Measurements from ENCODE around the gene NUCKS1.

Gene NUCKS1

DNA sequence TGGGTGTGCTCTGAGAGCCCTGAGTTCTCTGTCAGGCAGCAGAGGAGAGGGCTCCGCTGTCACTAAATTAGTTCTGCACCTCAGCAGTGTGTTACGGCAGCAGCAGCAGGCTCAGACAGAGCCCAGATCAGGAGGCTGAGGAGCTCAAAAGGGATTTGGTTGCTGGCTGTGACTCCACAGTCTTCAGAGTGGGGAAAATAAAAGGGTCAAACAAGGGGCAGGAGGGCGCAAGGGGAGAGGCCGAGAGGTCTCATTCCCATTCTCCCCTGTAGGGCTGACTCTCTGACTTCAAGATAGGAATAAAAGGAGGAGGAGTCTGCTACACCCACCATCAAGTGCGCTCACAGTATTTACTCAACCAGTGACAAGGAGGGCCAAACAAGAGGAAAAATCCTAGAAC is 60.5 kb downstream of the NUCKS1 start:
- no peak overlapping the region for H3K27ac ChIP-seq (ENCODE audit: low read length)

DNA sequence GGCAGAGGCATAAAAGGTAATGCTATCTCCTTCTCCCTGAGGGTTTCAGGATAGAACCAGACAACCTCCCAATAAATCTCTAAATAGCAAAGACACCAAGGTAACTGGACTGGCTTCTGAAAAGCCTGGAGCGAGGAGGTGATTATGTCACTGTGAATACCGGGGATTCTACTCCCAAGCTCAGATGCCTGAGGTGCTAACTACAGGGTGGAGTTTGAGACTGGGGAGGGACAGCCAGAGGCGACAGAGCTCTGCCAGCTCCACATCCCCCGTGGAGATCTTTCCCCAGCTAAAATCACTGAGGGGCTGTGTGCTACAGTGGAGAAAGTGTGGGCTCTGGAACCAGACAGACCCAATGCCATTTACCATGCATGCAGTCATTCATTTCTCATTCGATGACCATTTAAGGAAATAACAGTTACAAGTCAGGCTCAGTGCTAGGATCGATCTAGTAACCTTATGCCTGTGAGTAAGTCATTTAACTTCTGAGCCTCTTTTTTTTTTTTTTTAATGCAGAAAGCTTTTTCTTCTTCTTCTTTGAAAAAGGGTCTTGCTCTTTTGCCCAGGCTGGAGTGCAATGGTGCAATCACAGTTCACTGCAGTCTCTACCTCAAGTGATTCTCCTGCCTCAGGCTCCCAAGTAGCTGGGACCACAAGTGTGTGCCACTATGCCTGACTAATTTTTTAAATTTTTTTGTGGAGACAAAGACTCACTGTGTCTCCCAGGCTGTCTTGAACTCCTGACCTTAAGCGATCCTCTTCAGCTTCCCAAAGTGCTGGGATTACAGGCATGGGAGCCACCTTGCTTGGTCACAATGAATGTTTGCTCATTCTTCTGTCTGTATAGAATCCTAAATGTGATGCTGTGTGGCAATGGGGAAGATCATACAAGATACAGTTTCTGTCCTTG is 61.6 kb downstream of the NUCKS1 start:
- Histone ChIP-seq H3K4me1 (ENCODE audit: control insufficient read depth, low read depth, low read length) (peaks cover 19% of the 10 kb centered on the region), H3K27ac (ENCODE audit: low read length) (no peak overlapping the region), H3K27me3 (ENCODE audit: control insufficient read depth, insufficient read depth, low read length) (no peaks in the 10 kb centered on the region), H3K4me3 (ENCODE audit: low read length) (no peak overlapping the region), H3K9me3 (ENCODE audit: control insufficient read depth, low read depth, low read length) (no peaks in the 10 kb centered on the region), H3K9ac (ENCODE audit: low read length) (no peak overlapping the region), H3K36me3 (ENCODE audit: control insufficient read depth, low read depth, low read length) (no peaks in the 10 kb centered on the region)

More for the DNA sequence above, 60.5 kb downstream of the NUCKS1 start:
- Histone ChIP-seq H3K36me3 (ENCODE audit: control insufficient read depth, low read depth, low read length) (no peaks in the 10 kb centered on the region), H3K4me3 (ENCODE audit: low read length) (no peak overlapping the region), H3K4me1 (ENCODE audit: control insufficient read depth, low read depth, low read length) (peaks cover 28% of the 10 kb centered on the region), H3K9me3 (ENCODE audit: control insufficient read depth, low read depth, low read length) (no peaks in the 10 kb centered on the region), H3K27me3 (ENCODE audit: control insufficient read depth, insufficient read depth, low read length) (no peaks in the 10 kb centered on the region), H3K9ac (ENCODE audit: low read length) (no peak overlapping the region)

DNA sequence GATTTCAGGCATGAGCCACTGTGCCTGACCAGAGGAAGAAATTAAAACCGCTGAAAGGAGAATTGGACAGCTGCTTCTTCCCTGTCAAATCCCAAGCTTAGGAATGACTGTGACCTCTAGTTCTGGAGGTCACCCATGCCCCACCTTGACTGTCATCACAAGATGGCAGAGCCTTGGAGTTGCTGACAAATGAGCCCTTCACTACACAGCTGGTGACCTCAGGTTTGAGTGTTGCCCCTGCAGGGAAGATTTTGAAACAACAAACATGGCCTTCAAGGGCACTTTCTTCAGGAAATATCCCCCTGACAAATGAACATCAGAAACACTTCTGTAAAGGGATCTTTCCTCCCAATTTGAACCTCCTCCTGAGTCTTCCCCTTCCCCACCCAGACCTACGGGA is 62.7 kb downstream of the NUCKS1 start:
- Histone ChIP-seq H3K27ac (ENCODE audit: low read length) (no peak overlapping the region), H3K4me3 (ENCODE audit: low read length) (no peak overlapping the region), H3K36me3 (ENCODE audit: control insufficient read depth, low read depth, low read length) (no peaks in the 10 kb centered on the region), H3K9ac (ENCODE audit: low read length) (no peak overlapping the region), H3K9me3 (ENCODE audit: control insufficient read depth, low read depth, low read length) (no peaks in the 10 kb centered on the region), H3K27me3 (ENCODE audit: control insufficient read depth, insufficient read depth, low read length) (no peaks in the 10 kb centered on the region), H3K4me1 (ENCODE audit: control insufficient read depth, low read depth, low read length) (peaks cover 15% of the 10 kb centered on the region)

DNA sequence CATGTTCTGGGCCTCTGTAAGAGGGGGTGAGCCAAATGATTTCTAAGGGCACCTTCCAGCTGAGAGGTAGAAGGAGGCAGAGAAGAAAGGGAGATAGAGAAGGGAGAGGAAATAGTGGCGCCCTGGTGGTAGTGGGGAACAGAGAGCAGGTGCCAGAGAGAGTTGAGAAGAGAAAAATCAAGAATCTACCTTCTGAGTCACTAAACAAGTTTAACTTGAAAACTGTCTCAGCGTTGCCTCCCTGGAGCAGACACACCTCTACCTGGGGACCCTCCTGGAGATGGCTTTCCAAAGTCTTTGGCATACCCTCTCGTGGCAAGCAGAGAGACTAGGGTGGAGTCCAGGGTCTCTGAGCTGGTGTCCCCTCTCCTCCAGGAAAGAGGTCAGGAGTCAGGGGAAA is 68.6 kb downstream of the NUCKS1 start:
- Histone ChIP-seq H3K36me3 (ENCODE audit: control insufficient read depth, low read depth, low read length) (no peaks in the 10 kb centered on the region), H3K4me3 (ENCODE audit: low read length) (no peak overlapping the region), H3K4me1 (ENCODE audit: control insufficient read depth, low read depth, low read length) (peaks cover 16% of the 10 kb centered on the region), H3K27ac (ENCODE audit: low read length) (no peak overlapping the region), H3K9ac (ENCODE audit: low read length) (no peak overlapping the region), H3K27me3 (ENCODE audit: control insufficient read depth, insufficient read depth, low read length) (peaks cover 13% of the 10 kb centered on the region), H3K9me3 (ENCODE audit: control insufficient read depth, low read depth, low read length) (no peaks in the 10 kb centered on the region)

DNA sequence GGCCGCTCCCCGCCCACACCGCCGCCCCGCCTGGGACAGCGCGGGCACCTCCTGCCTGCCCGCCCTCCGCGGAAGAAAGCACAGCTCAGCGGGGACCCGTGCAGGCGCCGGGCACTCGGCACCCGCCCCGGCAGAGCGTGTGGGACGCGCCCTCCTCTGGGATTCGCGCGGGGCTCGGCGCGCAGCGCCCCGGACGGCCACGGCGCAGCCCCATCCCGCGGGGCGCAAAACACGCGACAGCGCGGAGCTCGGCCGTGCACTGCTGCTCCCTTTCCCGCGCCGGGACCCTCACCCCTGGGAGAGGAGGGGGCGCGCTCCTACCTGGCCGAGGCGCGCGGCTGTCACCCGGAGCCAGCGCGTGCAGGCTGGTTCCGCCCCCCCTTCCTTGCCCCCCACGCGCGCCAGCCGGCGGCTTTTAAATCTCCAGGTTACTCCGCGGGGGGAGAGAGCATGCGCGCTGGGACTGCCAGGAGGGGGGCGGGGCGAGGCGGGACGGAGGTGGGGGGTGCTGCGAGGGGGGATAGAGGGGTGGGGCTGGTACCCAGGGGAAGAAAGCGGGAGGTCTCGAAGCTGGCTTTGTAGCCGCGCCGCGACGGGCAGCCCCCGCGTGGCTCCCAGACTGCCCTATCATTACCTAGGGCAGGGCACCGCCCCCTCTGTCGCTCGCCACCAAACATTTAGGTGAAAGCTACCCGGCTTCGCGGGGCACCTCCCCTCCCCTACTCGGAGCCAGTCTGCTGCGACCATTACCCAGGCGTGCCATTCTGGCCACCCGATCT is 69.7 kb downstream of the NUCKS1 start, which contains the start of gene SLC45A3:
SLC45A3 (minus strand) TSS at position 437 of the 779 bp plus-strand sequence. CDS start 15,853 bp downstream, outside the sequence.
- Histone ChIP-seq H3K9ac (ENCODE audit: low read length) (peak within 1 kb of the TSS; percentile 49), H3K36me3 (ENCODE audit: control insufficient read depth, low read depth, low read length) (no peaks in the 10 kb centered on the region), H3K27ac (ENCODE audit: low read length) (no peak within 1 kb of the TSS), H3K4me1 (ENCODE audit: control insufficient read depth, low read depth, low read length) (peaks cover 19% of the 10 kb centered on the region), H3K4me3 (ENCODE audit: low read length) (peak within 1 kb of the TSS; percentile 68), H3K9me3 (ENCODE audit: control insufficient read depth, low read depth, low read length) (no peaks in the 10 kb centered on the region), H3K27me3 (ENCODE audit: control insufficient read depth, insufficient read depth, low read length) (peaks cover 13% of the 10 kb centered on the region)

DNA sequence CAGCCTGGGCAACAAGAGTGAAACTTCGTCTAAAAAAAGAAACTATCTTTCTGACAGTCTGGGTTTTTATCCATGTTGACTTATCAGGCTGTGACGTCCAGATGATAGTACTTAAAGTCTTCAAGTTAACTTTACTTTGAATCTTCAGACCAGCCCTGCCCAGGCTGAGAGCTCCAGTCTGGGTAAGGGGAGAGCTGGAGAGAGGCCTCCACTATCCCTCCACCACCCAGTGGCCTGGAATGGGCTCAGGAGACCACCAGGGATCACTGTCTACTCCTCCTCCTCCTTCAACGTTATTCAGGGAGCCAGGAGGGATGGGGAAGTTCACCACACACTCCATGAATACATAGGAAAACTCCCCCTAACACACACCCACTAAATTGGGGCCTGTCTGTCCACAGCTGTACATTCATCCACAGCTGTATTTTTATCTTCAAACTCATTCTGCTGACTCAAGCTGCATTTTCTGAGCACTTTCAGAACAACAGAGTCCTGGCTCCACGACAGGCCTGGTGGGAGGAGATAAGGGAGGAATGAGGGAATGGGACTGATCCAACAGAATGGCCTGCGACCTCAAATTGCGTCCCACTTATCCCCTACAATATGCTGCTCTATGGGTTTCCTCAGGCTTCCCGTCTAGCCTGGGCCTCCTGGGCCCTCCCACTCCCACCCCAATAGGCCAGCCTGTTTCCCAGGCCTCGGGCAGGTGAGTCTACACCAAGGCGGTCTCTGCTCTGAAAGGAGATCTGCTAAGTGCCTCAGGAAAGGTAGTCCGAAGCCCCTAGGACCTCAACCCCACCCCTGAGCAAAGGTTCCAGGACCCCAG is 71.5 kb downstream of the NUCKS1 start:
- Histone ChIP-seq H3K4me3 (ENCODE audit: low read length) (peak overlapping the region; percentile 68), H3K9me3 (ENCODE audit: control insufficient read depth, low read depth, low read length) (no peaks in the 10 kb centered on the region), H3K36me3 (ENCODE audit: control insufficient read depth, low read depth, low read length) (no peaks in the 10 kb centered on the region), H3K27ac (ENCODE audit: low read length) (no peak overlapping the region), H3K27me3 (ENCODE audit: control insufficient read depth, insufficient read depth, low read length) (peaks cover 13% of the 10 kb centered on the region), H3K4me1 (ENCODE audit: control insufficient read depth, low read depth, low read length) (peaks cover 19% of the 10 kb centered on the region), H3K9ac (ENCODE audit: low read length) (no peak overlapping the region)

DNA sequence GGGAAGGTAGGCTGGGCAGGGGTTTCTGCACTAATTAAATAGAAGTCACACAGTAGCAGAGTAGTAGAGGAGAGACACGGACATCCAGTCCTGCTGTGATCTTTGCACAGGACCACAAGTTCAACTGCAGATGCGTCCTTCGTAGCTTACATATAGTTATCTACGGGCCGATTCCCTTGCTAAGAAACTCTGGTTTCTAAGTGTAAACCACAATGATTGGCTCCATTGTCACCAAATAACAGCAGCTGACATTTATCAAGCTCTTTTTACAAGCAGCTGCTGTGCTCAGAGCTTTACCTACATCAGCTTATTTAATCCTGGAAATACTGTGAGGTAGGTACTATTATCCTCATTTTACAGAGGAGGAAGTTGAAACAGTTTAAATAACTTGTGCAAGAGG is 72.8 kb downstream of the NUCKS1 start:
- H3K9ac ChIP-seq (ENCODE audit: low read length): no peak overlapping the region
- H3K27ac ChIP-seq (ENCODE audit: low read length): no peak overlapping the region
- peaks cover 13% of the 10 kb centered on the region for H3K27me3 ChIP-seq (ENCODE audit: control insufficient read depth, insufficient read depth, low read length)
- peaks cover 27% of the 10 kb centered on the region for H3K4me1 ChIP-seq (ENCODE audit: control insufficient read depth, low read depth, low read length)
- H3K4me3 ChIP-seq (ENCODE audit: low read length): no peak overlapping the region
- no peaks in the 10 kb centered on the region for H3K9me3 ChIP-seq (ENCODE audit: control insufficient read depth, low read depth, low read length)
- no peaks in the 10 kb centered on the region for H3K36me3 ChIP-seq (ENCODE audit: control insufficient read depth, low read depth, low read length)

DNA sequence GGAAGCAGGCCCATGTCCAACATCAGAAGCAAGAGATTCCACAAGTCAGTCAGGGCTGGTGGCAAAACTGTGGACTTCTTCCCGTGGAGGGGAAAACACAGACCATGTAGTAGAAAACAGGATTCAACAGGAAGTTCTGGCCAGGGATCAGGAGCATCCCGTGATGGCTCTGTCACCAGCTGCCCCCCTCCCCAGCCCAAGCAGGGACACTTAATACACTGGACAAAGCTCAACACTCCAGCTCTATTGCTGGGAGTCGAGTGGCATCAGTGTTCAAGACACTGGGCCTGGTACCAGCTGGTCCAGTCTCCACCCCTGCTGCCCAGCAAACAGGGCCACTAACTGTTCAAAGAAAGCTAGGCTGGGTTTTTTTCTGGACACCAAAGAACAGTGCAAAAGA is 73.4 kb downstream of the NUCKS1 start:
- no peak overlapping the region for H3K4me3 ChIP-seq (ENCODE audit: low read length)
- H3K9ac ChIP-seq (ENCODE audit: low read length): no peak overlapping the region
- H3K27ac ChIP-seq (ENCODE audit: low read length): no peak overlapping the region

DNA sequence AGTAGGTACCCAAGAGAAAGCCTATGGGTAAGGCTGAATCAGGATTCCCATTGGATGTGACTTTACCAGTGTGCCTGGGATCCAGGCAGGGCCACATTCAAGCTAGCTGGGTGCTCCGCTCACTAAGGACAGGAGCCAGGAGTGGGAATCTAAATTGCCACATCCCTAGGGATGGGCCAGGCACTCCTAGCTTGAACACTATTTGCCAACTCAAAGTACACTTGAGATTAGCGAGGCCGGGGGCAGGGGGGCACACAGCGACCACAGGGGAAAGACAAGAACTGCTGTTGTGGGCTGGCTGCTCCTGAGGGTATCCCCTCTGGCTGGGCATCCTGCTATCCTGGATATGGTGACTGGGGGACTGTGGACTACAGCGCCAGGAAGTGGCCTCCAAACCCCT is 74.0 kb downstream of the NUCKS1 start:
- Histone ChIP-seq H3K27me3 (ENCODE audit: control insufficient read depth, insufficient read depth, low read length) (peaks cover 5% of the 10 kb centered on the region), H3K9me3 (ENCODE audit: control insufficient read depth, low read depth, low read length) (no peaks in the 10 kb centered on the region), H3K27ac (ENCODE audit: low read length) (no peak overlapping the region), H3K9ac (ENCODE audit: low read length) (no peak overlapping the region), H3K4me1 (ENCODE audit: control insufficient read depth, low read depth, low read length) (peaks cover 38% of the 10 kb centered on the region), H3K4me3 (ENCODE audit: low read length) (no peak overlapping the region), H3K36me3 (ENCODE audit: control insufficient read depth, low read depth, low read length) (no peaks in the 10 kb centered on the region)

More for the DNA sequence above, 73.4 kb downstream of the NUCKS1 start:
- H3K9me3 ChIP-seq (ENCODE audit: control insufficient read depth, low read depth, low read length): no peaks in the 10 kb centered on the region
- H3K27me3 ChIP-seq (ENCODE audit: control insufficient read depth, insufficient read depth, low read length): peaks cover 11% of the 10 kb centered on the region
- peaks cover 32% of the 10 kb centered on the region for H3K4me1 ChIP-seq (ENCODE audit: control insufficient read depth, low read depth, low read length)
- H3K36me3 ChIP-seq (ENCODE audit: control insufficient read depth, low read depth, low read length): no peaks in the 10 kb centered on the region

DNA sequence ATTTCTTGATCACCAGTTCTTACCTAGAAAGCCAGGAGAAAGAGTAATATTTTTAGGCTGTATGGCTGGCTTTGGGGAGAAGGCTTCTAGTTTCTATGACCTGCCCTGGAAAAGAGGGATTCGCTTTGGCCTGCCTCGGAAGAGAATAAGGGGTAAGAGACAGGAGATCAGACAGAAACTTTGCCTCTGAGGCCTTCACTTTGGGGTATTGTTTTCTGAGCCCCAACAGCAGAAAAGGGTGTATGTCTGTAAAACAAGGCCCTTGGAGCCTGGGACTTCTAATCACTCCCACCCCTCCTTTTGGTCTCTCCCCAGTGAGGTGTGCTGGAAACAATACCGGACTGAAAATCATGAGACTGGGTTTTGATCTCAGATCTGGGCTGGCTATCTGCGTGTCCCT is 74.7 kb downstream of the NUCKS1 start:
- Histone ChIP-seq H3K9ac (ENCODE audit: low read length) (no peak overlapping the region), H3K9me3 (ENCODE audit: control insufficient read depth, low read depth, low read length) (no peaks in the 10 kb centered on the region)

DNA sequence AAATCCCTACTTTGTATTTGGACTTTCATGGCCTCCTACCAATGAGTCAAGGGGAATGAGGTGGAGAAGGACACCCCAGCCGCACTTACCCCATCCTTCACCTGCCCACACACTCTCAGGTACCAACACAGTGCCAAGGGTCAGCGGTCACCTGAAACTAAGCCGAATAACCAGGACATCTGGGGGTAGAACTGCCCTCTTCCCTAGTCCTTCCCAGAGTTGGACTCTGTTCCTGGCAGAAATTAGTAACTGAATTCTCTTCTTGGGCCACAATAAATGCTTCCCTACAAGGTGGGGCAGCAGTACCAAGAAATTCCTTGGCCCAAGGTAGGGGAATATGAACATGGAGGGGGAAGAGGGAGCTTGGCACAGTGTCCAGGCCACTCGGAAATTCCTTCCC is 77.0 kb downstream of the NUCKS1 start:
- peaks cover 49% of the 10 kb centered on the region for H3K4me1 ChIP-seq (ENCODE audit: control insufficient read depth, low read depth, low read length)
- H3K36me3 ChIP-seq (ENCODE audit: control insufficient read depth, low read depth, low read length): no peaks in the 10 kb centered on the region
- no peak overlapping the region for H3K27ac ChIP-seq (ENCODE audit: low read length)
- no peak overlapping the region for H3K9ac ChIP-seq (ENCODE audit: low read length)
- no peak overlapping the region for H3K4me3 ChIP-seq (ENCODE audit: low read length)
- no peaks in the 10 kb centered on the region for H3K27me3 ChIP-seq (ENCODE audit: control insufficient read depth, insufficient read depth, low read length)
- no peaks in the 10 kb centered on the region for H3K9me3 ChIP-seq (ENCODE audit: control insufficient read depth, low read depth, low read length)

More for the DNA sequence above, 74.7 kb downstream of the NUCKS1 start:
- H3K27me3 ChIP-seq (ENCODE audit: control insufficient read depth, insufficient read depth, low read length): no peaks in the 10 kb centered on the region
- no peak overlapping the region for H3K27ac ChIP-seq (ENCODE audit: low read length)
- H3K4me3 ChIP-seq (ENCODE audit: low read length): no peak overlapping the region
- H3K4me1 ChIP-seq (ENCODE audit: control insufficient read depth, low read depth, low read length): peaks cover 41% of the 10 kb centered on the region
- H3K36me3 ChIP-seq (ENCODE audit: control insufficient read depth, low read depth, low read length): no peaks in the 10 kb centered on the region
